Stimulated activated CD4-positive, alpha-beta T cell treated with anti-CD3 and anti-CD28 coated beads, Interleukin-1b, Interleukin-23, amount 100 ng/mL, for 24 hours (primary cell): ENCODE measurements around the gene ETV6.

ENCODE experiments used
- DNase-seq, 4 experiments: peaks; one replicate each; pipeline ENCODE4 v3.0.0-alpha.2; 2020; ENCODE audit warnings: low read depth in 4 of 4, low spot score in 1 of 4

Gene ETV6

GRCh38 chr12:11849757-11850504 is 200.5 kb downstream of the ETV6 start:
- DNase-seq = no peak

- DNase-seq = no peak
Observed at GRCh38 chr12:11853126-11853525, 203.7 kb downstream of the ETV6 start.

GRCh38 chr12:11854011-11854499 is 204.6 kb downstream of the ETV6 start:
- no peak for DNase-seq

- no peak for DNase-seq
Observed at GRCh38 chr12:11855983-11856374, 206.5 kb downstream of the ETV6 start.

- DNase-seq = no peak
Observed at GRCh38 chr12:11856971-11857370, 207.5 kb downstream of the ETV6 start.

GRCh38 chr12:11859705-11860425 is 210.4 kb downstream of the ETV6 start:
- no peak for DNase-seq

GRCh38 chr12:11861155-11861863 is 211.8 kb downstream of the ETV6 start:
- DNase-seq = no peak

GRCh38 chr12:11861864-11862600 is 212.6 kb downstream of the ETV6 start:
- DNase-seq = no peak

- no peak for DNase-seq
Observed at GRCh38 chr12:11862798-11863197, 213.3 kb downstream of the ETV6 start.

GRCh38 chr12:11863478-11863906 is 214.0 kb downstream of the ETV6 start:
- no peak for DNase-seq

- DNase-seq = no peak
Observed at GRCh38 chr12:11863988-11864387, 214.5 kb downstream of the ETV6 start.

- no peak for DNase-seq
Observed at GRCh38 chr12:11865824-11866223, 216.3 kb downstream of the ETV6 start.

GRCh38 chr12:11868027-11868426 is 218.6 kb downstream of the ETV6 start:
- DNase-seq = no peak

GRCh38 chr12:11869406-11869805 is 219.9 kb downstream of the ETV6 start:
- no peak for DNase-seq

GRCh38 chr12:11870041-11870451 is 220.6 kb downstream of the ETV6 start:
- no peak for DNase-seq

- DNase-seq = no peak
Observed at GRCh38 chr12:11872055-11872454, 222.6 kb downstream of the ETV6 start.

- DNase-seq = no peak
Observed at GRCh38 chr12:11875414-11875935, 226.0 kb downstream of the ETV6 start.

- no peak for DNase-seq
Observed at GRCh38 chr12:11876307-11876706, 226.8 kb downstream of the ETV6 start.

GRCh38 chr12:11877102-11877826 is 227.8 kb downstream of the ETV6 start:
- no peak for DNase-seq
